Measurements from ENCODE around the gene IL11. TPM values are rescaled to one million over a fixed set of nuclear protein-coding genes. Genes with fewer than 3 reads are reported as not detected.
A peak's percentile ranks its signal among the peaks of the same experiment; 100 is the strongest.

Gene IL11
- total RNA-seq, 1 experiment from 2014 or later = 1.8 TPM

GRCh38 chr19:55382522-55383054, 12.3 kb upstream of the IL11 start:
- H3K27ac Mint-ChIP-seq = no peak overlapping the region
- H3K4me3 Mint-ChIP-seq = peak overlapping the region; percentile 79
- no peak for ATAC-seq
- TF ChIP-seq GTF2I (CRISPR knock-in tag; conservative IDR thresholded peaks at IDR 0.05) (no peak), ESRRA (CRISPR knock-in tag; IDR thresholded peaks at IDR 0.05; ENCODE audit: borderline replicate concordance) (no peak)
- peaks cover 41% of the 10 kb centered on the region for H3K27me3 Mint-ChIP-seq (ENCODE audit: low read depth)
- ChIA-PET POLR2A (interaction anchor here (2.1 kb wide), 1 partner anchor 41 kb away, joined by 6 read pairs; no protein-coding TSS in a partner anchor), CTCF (interaction anchor here (0.8 to 3.0 kb wide), 9 partner anchors 10 to 222 kb away, joined by 3 to 26 read pairs (median 4); partner anchors contain the start of gene KMT5C)
- H3K9me3 Mint-ChIP-seq = no peaks in the 10 kb centered on the region
- no peak for DNase-seq (ENCODE audit: low spot score)
- H3K36me3 Mint-ChIP-seq = peaks cover 19% of the 10 kb centered on the region
- H3K4me1 Mint-ChIP-seq = peaks cover 34% of the 10 kb centered on the region

- CTCF ChIA-PET = interaction anchor here (0.8 to 2.8 kb wide), 2 partner anchors 10 to 80 kb away, joined by 3 to 26 read pairs; no protein-coding TSS in a partner anchor
- peaks cover 28% of the 10 kb centered on the region for H3K4me1 Mint-ChIP-seq
- TF ChIP-seq ZNF232 (CRISPR knock-in tag; IDR thresholded peaks at IDR 0.05) (no peak), GTF2I (CRISPR knock-in tag; conservative IDR thresholded peaks at IDR 0.05) (no peak), USF1 (CRISPR knock-in tag; IDR thresholded peaks at IDR 0.05) (no peak), NFE2L1 (CRISPR knock-in tag; IDR thresholded peaks at IDR 0.05) (no peak), ATF6 (CRISPR knock-in tag; IDR thresholded peaks at IDR 0.05) (no peak)
- ATAC-seq = no peak
- POLR2A ChIA-PET = interaction anchor here (2.1 kb wide), 1 partner anchor 41 kb away, joined by 6 read pairs; no protein-coding TSS in a partner anchor
- H3K27ac Mint-ChIP-seq = no peak overlapping the region
- H3K4me3 Mint-ChIP-seq = peak overlapping the region; percentile 47; the same call in 1 of the 2 replicates
- H3K9me3 Mint-ChIP-seq = no peaks in the 10 kb centered on the region
- no peak for DNase-seq (ENCODE audit: low spot score)
- peaks cover 41% of the 10 kb centered on the region for H3K27me3 Mint-ChIP-seq (ENCODE audit: low read depth)
- H3K36me3 Mint-ChIP-seq = peaks cover 13% of the 10 kb centered on the region
These were observed 11.8 kb upstream of the IL11 start for GRCh38 chr19:55382013-55382412.

GRCh38 chr19:55379174-55379573, 8.9 kb upstream of the IL11 start:
- H3K36me3 Mint-ChIP-seq = no peaks in the 10 kb centered on the region
- POLR2A ChIA-PET = no interaction called here
- CTCF ChIA-PET = interaction anchor here (1.5 kb wide), 1 partner anchor 40 kb away, joined by 3 read pairs; the partner anchor contains the start of gene KMT5C
- TF ChIP-seq ZNF425 (CRISPR knock-in tag; conservative IDR thresholded peaks at IDR 0.05) (no peak), RORB (CRISPR knock-in tag; IDR thresholded peaks at IDR 0.05) (no peak), ZNF138 (CRISPR knock-in tag; conservative IDR thresholded peaks at IDR 0.05) (no peak), JUN (CRISPR knock-in tag; IDR thresholded peaks at IDR 0.05) (no peak)
- H3K4me1 Mint-ChIP-seq = peaks cover 34% of the 10 kb centered on the region
- peaks cover 58% of the 10 kb centered on the region for H3K27me3 Mint-ChIP-seq (ENCODE audit: low read depth)
- ATAC-seq (no peak), DNase-seq (ENCODE audit: low spot score) (no peak)
- no peaks in the 10 kb centered on the region for H3K9me3 Mint-ChIP-seq
- peak overlapping the region; percentile 65; the same call in 1 of the 2 replicates for H3K27ac Mint-ChIP-seq
- no peak overlapping the region for H3K4me3 Mint-ChIP-seq

GRCh38 chr19:55377356-55378131, 7.3 kb upstream of the IL11 start:
- no peak overlapping the region for H3K27ac Mint-ChIP-seq
- no peaks in the 10 kb centered on the region for H3K9me3 Mint-ChIP-seq
- peak; percentile 29 for ATAC-seq
- H3K36me3 Mint-ChIP-seq = no peaks in the 10 kb centered on the region
- H3K27me3 Mint-ChIP-seq (ENCODE audit: low read depth) = peaks cover 59% of the 10 kb centered on the region
- DNase-seq (ENCODE audit: low spot score) = peak; percentile 59
- H3K4me3 Mint-ChIP-seq = peak overlapping the region; percentile 62
- ChIA-PET CTCF (interaction anchor here (1.5 kb wide), 1 partner anchor 38 kb away, joined by 3 read pairs; the partner anchor contains the start of gene KMT5C), POLR2A (no interaction called here)
- H3K4me1 Mint-ChIP-seq = peaks cover 41% of the 10 kb centered on the region
- TF ChIP-seq ARID4B (CRISPR knock-in tag; IDR thresholded peaks at IDR 0.05; ENCODE audit: borderline replicate concordance) = no peak
- no peak for TF ChIP-seq CBFB (CRISPR knock-in tag; IDR thresholded peaks at IDR 0.05; ENCODE audit: low read depth)
- no peak for TF ChIP-seq E2F1 (CRISPR knock-in tag; IDR thresholded peaks at IDR 0.05)
- 0 out of 2 replicates have a peak, but pooled peaks have one; percentile 15 for TF ChIP-seq SP1 (CRISPR knock-in tag; conservative IDR thresholded peaks at IDR 0.05)
- no peak for TF ChIP-seq TEAD1 (CRISPR knock-in tag; IDR thresholded peaks at IDR 0.05)
- no peak for TF ChIP-seq JAZF1 (CRISPR knock-in tag; IDR thresholded peaks at IDR 0.05)

Measured in WTC11 (cell line).